GM10266 (cell line): ENCODE data around the gene COL27A1.

Experiments used
- DNase-seq: peaks from one replicate; pipeline ENCODE4 v3.0.0; 2012; ENCODE audit errors: extremely low spot score
- CTCF ChIP-seq: IDR thresholded peaks from 2 replicates; pipeline ENCODE4 v1.5.1; 2012; ENCODE audit warnings: mild to moderate bottlenecking, low read depth; ENCODE audit not compliant: control insufficient read depth, insufficient read depth; ENCODE audit errors: missing control alignments

COL27A1 gene

GRCh38 chr9:114285166-114285867 lies 130.0 kb downstream of the COL27A1 start:
- TF ChIP-seq CTCF: no peak
- DNase-seq: no peak

- no peak for TF ChIP-seq CTCF
- DNase-seq: no peak
Measured at GRCh38 chr9:114286146-114286679, 130.9 kb downstream of the COL27A1 start.

- no peak for DNase-seq
Measured at GRCh38 chr9:114287001-114287762, 131.8 kb downstream of the COL27A1 start.

GRCh38 chr9:114287763-114288192 lies 132.4 kb downstream of the COL27A1 start:
- no peak for DNase-seq
- no peak for TF ChIP-seq CTCF

More at GRCh38 chr9:114287001-114287762, 131.8 kb downstream of the COL27A1 start:
- no peak for TF ChIP-seq CTCF

- no peak for DNase-seq
Measured at GRCh38 chr9:114288193-114289091, 133.1 kb downstream of the COL27A1 start.

GRCh38 chr9:114289106-114289505 lies 133.8 kb downstream of the COL27A1 start:
- no peak for TF ChIP-seq CTCF

More at GRCh38 chr9:114288193-114289091, 133.1 kb downstream of the COL27A1 start:
- TF ChIP-seq CTCF: no peak

More at GRCh38 chr9:114289106-114289505, 133.8 kb downstream of the COL27A1 start:
- DNase-seq: no peak
